GM19372 (cell line): Measurements from ENCODE around the gene DNAJC4.
A peak's percentile ranks its signal among the peaks of the same experiment; 100 is the strongest.
"Not testable (repeated sequence)": the region's sequence is repeated elsewhere in the genome, so short reads cannot be mapped to it uniquely, and the experiment has no call there.

ENCODE experiments used
- ATAC-seq: cut with Tn5 transposase; IDR thresholded peaks from one replicate; pipeline ENCODE4 v1.9.1; 2021; ENCODE audit warnings: mild to moderate bottlenecking, low read depth, moderate library complexity; ENCODE audit not compliant: unreplicated experiment

The DNAJC4 gene

DNA sequence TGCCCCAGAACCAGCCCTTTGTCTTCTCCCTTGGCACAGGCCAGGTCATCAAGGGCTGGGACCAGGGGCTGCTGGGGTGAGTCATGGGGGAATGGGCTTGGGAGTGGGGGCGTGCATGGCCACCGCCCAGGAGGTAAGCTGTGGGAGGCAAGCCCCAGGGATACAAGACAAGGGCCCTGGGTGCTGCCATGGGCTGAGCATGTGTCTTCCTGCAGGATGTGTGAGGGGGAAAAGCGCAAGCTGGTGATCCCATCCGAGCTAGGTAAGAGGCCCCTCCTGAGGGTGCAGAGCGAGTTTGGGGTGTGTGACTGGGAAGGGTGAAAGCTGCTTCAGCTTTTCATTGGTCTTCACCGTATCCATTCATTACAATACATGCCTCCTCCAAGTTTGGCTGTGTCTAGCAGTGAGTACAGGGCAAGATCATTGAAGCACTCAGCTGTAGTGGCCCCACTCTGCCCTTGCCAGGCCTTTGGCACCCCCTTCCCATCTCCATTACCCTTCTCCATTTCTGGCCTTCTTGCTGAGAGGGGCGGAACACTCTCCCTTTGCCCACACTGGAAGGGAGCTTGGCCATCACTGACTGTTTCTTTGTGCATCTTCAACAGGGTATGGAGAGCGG, 13.0 kb downstream of the DNAJC4 start:
- no peak for ATAC-seq

DNA sequence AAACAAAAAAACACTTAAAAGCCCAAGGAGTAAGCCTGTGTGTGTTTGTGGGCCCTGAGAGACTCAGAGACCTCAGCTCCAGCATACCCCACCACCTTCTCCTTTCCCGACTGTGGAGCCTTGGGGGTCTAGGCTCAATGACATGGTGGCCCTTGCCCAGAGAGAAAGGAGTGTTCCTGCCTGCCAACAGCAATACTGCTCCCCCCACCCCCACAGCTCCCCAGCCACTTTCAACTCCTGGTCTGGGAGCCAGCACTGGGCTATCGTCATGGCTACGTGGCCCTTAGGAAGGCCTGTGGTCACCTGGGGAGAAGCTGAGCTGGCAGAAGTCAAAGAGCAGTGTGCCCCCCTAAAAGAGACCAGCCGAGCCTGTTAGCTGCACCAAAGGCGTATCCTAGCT, 13.8 kb downstream of the DNAJC4 start:
- ATAC-seq: no peak

GRCh38 chr11:64244966-64245365, 14.6 kb downstream of the DNAJC4 start:
- ATAC-seq: no peak

- no peak for ATAC-seq
Observed at GRCh38 chr11:64245401-64245796, 15.1 kb downstream of the DNAJC4 start.

DNA sequence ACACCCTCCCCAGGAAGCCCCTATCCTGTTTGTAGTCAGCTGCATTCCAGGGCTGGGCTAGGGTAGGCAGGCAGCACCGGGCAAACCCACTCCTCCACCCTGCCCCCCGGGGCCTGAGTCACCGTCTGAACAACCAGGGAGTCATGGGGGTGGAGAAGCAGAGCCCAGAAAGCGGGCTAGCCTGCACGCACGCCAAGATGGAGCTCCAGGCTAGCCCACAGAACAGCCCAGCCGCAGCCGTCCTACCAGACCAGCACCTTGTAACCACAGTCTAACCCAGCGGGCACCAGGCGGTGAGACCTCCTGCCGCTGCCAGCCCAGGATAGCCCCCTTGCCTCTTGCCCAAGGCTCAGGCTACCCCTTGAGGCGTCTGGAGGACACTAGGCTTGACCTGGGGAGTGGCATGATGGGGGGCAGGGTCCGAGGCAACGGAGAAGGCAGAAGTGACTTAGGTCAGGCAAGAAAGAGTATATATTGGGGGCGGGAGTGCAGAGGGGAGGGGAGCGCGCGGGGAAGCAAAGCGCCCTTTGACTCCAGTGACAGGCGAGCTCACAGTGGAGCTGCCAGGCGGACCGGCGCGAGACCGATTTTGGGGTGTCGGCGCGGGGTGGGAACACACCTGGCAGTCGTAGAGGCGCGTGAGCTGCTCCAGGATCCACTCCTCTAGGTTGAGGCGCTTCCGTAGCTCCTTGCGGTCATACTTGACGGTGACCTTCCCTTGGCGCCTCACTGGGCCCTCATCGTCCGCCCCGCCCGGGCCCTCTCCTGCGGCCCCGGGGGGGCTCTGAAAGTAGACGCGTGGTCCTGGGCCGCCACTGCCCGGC, 15.7 kb downstream of the DNAJC4 start:
- no peak for ATAC-seq

- not testable (repeated sequence) for ATAC-seq
Observed at GRCh38 chr11:64246621-64246870, 16.2 kb downstream of the DNAJC4 start.

DNA sequence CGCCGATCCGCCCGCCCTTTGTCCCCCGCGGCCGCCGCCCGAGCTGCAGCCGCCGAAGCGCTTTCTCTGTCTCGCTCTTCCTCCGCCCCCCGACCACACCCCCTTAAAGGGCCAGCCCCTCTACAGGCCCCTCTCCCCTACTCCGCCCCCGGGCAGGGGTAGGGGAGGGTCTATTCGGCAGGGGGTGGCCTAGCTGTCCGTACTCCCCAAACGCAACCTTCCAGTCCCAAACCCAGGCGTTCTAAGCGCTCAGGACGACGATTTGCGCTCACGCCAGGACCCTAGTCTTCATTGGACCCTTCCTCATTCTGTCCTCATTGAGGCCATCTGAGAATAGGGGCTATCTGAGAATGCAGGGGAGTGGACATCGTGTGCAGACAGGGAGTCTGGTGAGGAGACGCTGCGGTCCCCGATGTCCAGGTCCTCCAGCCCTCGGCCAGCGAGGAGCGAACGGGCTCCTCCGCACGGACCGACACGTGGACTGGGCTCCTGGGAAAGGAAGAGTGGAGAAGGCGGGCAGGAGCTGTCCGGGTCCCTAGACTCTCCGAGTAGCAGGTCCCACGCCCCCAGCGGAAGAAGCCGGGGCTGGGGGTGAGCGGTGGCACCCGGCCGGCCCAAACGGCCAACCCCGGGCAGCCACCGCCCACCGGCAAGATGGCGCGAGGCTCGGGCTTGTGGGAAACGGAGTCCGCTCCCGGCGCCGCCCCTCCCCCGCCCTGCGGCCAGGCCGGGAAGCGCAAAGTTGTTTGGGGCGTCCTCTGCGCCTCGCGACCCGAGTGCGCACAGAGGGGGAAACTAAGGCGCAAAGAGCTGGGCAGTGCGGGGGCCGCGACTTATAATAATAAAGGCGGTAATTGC, 16.8 kb downstream of the DNAJC4 start, which contains the start of gene PPP1R14B:
Gene PPP1R14B, minus strand, starts transcription at position 73 of the 858 bp plus-strand sequence. CDS start 270 bp downstream, outside the sequence.
- ATAC-seq: peak; percentile 39

- ATAC-seq: no peak
Observed at GRCh38 chr11:64247729-64248531, 17.6 kb downstream of the DNAJC4 start.

- ATAC-seq: no peak
Observed at GRCh38 chr11:64248578-64248977, 18.2 kb downstream of the DNAJC4 start.

- ATAC-seq: no peak
Observed at GRCh38 chr11:64249038-64249437, 18.7 kb downstream of the DNAJC4 start.

DNA sequence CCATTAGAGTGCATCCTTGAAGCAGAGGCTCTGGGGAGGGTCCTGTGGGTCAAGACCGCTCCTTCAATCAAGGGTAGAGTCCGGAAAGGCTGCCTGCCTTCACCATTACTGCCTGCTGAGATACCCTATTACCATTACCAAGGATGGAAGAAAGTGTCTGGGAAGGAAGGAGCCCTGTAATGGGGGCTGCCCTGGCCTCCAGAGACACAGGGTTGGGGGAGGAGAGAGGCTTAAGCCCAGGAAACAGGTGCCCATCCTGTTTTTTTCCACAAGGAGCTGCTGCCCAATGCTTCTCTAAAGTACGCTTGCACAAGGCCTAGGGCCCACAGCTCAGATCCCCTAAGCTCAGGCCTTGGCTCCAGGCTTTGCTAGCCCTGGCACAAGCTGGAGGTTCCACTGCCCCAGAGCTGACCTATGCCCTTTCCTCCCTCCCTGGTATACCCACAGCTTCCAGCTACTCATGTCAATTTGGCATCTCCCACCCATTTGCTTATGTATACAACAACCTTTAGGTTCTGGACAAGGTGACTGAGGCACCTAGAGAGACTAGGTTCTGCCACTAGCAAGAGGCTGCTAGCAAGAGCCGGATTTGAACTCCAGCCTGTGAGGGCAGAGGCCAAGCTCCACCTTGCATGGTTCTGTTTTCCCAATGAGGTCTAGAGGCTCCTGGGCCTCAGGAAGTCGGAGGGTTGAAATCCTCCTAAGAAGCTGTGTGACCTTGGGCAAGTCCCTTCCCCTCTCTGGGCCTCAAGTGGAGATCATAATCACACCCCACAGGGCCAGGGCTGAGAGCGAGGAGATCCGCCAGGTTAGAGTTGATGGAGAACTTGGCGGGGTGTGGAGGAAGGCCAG, 19.4 kb downstream of the DNAJC4 start:
- no peak for ATAC-seq

GRCh38 chr11:64250415-64251015, 20.2 kb downstream of the DNAJC4 start:
- ATAC-seq: no peak

GRCh38 chr11:64251016-64251752, 20.8 kb downstream of the DNAJC4 start, which contains the start of gene PLCB3:
Gene PLCB3 (plus strand): TSS chr11:64251530. CDS start chr11:64251650, 120 bp downstream.
- no peak for ATAC-seq

DNA sequence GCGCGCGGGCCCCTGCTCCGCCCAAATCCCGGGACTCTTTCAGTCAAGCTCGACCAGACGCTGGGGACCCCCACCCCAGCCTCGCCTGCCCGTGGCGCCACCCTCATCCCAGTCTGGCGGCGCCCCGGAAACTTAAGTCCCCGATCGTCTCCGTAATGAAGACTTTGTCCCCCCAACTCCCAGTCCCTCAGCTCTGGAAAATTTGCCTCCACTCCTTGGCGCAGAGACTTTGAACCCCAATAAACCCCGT, 21.3 kb downstream of the DNAJC4 start:
- ATAC-seq: no peak

GRCh38 chr11:64252003-64252872, 21.9 kb downstream of the DNAJC4 start:
- no peak for ATAC-seq

GRCh38 chr11:64253043-64253442, 22.7 kb downstream of the DNAJC4 start:
- no peak for ATAC-seq

DNA sequence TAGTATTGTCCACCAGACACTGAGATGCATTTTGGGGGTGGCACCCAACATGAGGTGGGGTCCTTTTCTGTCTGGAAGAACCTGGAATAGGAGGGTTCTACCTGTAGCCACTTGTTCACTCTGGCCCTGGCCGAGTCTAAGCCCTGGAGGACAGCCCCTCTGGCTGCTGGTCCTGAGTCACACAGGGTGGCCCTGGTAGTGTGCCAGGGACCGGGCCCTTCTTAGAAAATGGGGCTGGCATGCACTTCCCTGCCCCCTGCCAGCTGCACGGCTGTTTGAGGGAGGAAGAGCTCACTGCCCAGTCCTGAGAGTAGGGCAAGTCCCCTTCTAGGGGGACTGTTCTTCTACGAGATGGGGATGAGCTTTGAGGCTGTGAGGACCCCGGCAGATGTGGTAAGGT, 23.1 kb downstream of the DNAJC4 start:
- no peak for ATAC-seq

- ATAC-seq: no peak
Observed at GRCh38 chr11:64254326-64254725, 24.0 kb downstream of the DNAJC4 start.
